ENCODE results near the gene CWF19L1. TPM values are rescaled to one million over a fixed set of nuclear protein-coding genes. Genes with fewer than 3 reads are reported as not detected.
"Not testable (repeated sequence)": the region's sequence is repeated elsewhere in the genome, so short reads cannot be mapped to it uniquely, and the experiment has no call there.

CWF19L1 gene
- total RNA-seq, 4 donors from 2014 or later: 11.6 to 16.4 (median 12.4) TPM

DNA sequence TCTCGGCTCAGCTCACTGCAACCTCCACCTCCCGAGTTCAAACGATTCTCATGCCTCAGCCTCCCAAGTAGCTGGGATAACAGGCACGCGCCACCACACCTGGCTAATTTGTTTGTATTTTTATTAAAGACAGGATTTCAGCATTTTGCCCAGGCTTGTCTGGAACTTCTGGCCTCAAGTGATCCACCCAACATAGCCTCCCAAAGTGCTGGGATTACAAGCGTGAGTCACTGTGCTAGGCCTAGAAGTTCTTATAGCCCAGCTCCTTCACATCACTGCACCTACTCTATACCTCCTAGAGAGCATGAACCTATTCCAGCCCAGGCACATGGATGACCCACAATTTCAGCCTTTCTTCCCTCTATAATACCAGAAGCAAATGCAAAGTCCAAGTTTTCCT is 20.3 kb upstream of the CWF19L1 start:
- no peak for DNase-seq (ENCODE audit: extremely low spot score)
- Histone ChIP-seq H3K4me3 (no peak overlapping the region), H3K9me3 (no peaks in the 10 kb centered on the region), H3K27me3 (no peaks in the 10 kb centered on the region), H3K27ac (replicated peaks in 1 of 4) (peak overlapping the region in 1 of 4 donors; percentile 88), H3K36me3 (peaks cover 0 to 20% (median 7%) of the 10 kb centered on the region in 4 donors), H3K4me1 (peaks cover 25 to 41% (median 39%) of the 10 kb centered on the region in 4 donors)
- intact Hi-C loops (cut with DNase I): loop anchor here (5.0 kb wide), 1 partner anchor 555 kb away; the partner anchor contains the start of genes COX15 and CUTC
- TF ChIP-seq, protein P1, sequence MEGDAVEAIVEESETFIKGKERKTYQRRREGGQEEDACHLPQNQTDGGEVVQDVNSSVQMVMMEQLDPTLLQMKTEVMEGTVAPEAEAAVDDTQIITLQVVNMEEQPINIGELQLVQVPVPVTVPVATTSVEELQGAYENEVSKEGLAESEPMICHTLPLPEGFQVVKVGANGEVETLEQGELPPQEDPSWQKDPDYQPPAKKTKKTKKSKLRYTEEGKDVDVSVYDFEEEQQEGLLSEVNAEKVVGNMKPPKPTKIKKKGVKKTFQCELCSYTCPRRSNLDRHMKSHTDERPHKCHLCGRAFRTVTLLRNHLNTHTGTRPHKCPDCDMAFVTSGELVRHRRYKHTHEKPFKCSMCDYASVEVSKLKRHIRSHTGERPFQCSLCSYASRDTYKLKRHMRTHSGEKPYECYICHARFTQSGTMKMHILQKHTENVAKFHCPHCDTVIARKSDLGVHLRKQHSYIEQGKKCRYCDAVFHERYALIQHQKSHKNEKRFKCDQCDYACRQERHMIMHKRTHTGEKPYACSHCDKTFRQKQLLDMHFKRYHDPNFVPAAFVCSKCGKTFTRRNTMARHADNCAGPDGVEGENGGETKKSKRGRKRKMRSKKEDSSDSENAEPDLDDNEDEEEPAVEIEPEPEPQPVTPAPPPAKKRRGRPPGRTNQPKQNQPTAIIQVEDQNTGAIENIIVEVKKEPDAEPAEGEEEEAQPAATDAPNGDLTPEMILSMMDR (IDR thresholded peaks at IDR 0.05): no peak
- TF ChIP-seq POLR2AphosphoS5 (IDR thresholded peaks at IDR 0.05) (no peak), POLR2A (IDR thresholded peaks at IDR 0.05; ENCODE audit: low read depth) (no peak), EP300 (IDR thresholded peaks at IDR 0.05) (no peak)
- WGBS: 95% methylated on average over 6 of the region's 6 CpGs

DNA sequence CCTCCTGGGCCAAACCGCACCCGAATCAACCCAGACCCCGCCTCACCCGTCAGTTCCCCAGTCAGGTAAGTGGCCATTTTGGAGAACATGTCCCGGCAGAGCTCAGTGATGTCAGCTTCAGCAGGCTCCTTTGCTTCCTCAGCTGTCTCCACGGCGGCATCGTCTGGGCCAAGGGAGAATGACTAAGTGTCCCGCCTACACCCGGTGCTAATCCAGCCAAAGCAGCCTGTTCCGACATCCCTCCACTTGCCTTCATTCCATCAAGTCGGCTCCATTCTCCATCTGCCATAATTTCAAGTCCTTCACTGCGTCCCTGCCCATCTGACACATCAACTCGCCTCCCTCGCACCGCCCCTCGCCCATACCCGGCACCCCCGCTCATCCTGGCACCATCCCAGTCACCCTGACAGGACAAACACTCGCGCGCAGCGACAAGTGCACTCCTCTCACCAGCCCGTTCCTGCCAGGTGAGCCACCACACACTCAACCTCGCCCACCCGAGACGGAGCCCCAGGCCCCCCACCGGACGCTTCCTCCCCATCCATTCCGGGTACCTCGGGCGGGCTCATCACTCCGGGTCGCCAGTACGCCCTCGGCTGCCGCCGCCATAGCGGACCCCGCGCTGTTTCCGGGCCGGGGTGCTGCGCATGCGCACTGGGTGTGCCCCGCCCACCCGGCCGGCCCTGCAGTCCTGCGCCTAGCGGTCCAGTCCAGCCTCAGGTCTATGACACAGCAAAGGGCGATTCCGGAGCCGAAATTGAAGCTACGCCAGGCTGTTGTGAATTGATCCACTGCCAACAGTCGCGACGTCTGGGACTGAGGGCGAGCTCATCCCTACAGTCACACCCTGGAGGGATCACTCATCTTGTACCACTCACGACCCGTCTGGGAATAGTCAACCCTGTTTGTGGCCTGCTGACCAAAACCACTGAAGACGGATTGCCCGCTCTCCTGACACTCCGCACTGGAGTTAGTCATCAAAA is 18.9 kb upstream of the CWF19L1 start, which contains the start of gene BLOC1S2:
Gene BLOC1S2 (minus strand): TSS at position 630 of the 983 bp plus-strand sequence. CDS start 21 bp downstream, at position 609.
- peak; percentile 96 for DNase-seq (ENCODE audit: extremely low spot score)
- Histone ChIP-seq H3K27ac (replicated peaks in 1 of 4) (peak within 1 kb of the TSS; percentile 88 to 98 (median 93)), H3K27me3 (no peaks in the 10 kb centered on the region), H3K4me3 (peak within 1 kb of the TSS; percentile 72 to 92 (median 81)), H3K36me3 (peaks cover 0 to 28% (median 11%) of the 10 kb centered on the region in 4 donors), H3K9me3 (no peaks in the 10 kb centered on the region), H3K4me1 (peaks cover 25 to 50% (median 42%) of the 10 kb centered on the region in 4 donors)
- intact Hi-C loops (cut with DNase I): loop anchor here (5.0 kb wide), 1 partner anchor 554 kb away; the partner anchor contains the start of genes COX15 and CUTC
- whole genome bisulfite sequencing: 2% methylated on average over 37 of the region's 63 CpGs
- no peak for TF ChIP-seq EP300 (IDR thresholded peaks at IDR 0.05)
- TF ChIP-seq POLR2A (IDR thresholded peaks at IDR 0.05; ENCODE audit: low read depth): peak; percentile 79
- TF ChIP-seq, protein P1 (IDR thresholded peaks at IDR 0.05): peak in 2 of 3 experiments; percentile 20 to 37
- peak; percentile 94 to 96 for TF ChIP-seq POLR2AphosphoS5 (IDR thresholded peaks at IDR 0.05)

GRCh38 chr10:100285326-100285725 is 17.9 kb upstream of the CWF19L1 start:
- H3K9me3 ChIP-seq; DNase-seq (ENCODE audit: extremely low spot score); H3K27me3 ChIP-seq: not testable (repeated sequence)
- intact Hi-C loops (cut with DNase I): loop anchor here (5.0 kb wide), 1 partner anchor 553 kb away; the partner anchor contains the start of genes COX15 and CUTC
- peaks cover 1 to 38% (median 19%) of the 10 kb centered on the region in 4 donors for H3K36me3 ChIP-seq
- WGBS: 86% methylated on average over 12 of the region's 12 CpGs
- peak overlapping the region; percentile 72 to 92 (median 81) for H3K4me3 ChIP-seq
- H3K27ac ChIP-seq (replicated peaks in 1 of 4): peak overlapping the region; percentile 88 to 98 (median 93)
- H3K4me1 ChIP-seq: peaks cover 25 to 50% (median 42%) of the 10 kb centered on the region in 4 donors

DNA sequence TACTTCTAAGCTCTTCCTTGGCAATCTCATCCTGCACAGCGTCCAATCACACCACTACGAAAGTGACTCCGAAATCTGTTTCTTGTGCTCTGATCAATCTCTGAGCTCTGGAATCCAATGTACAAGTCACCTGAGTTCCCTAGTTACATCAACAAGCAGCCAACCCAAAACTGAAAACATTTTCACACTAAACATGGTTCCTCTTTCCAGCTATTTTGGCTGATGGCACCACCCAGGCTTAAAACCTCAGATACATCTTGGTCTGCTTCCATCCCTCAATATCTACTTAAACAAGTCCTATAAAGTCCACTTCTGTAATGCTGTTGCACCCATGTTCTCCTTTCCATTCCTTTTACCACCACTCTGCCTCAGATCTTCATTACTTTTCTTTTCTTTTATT is 15.5 kb upstream of the CWF19L1 start:
- H3K36me3 ChIP-seq: peaks cover 19 to 56% (median 37%) of the 10 kb centered on the region in 4 donors
- TF ChIP-seq, protein P1 (IDR thresholded peaks at IDR 0.05): no peak
- TF ChIP-seq POLR2AphosphoS5 (IDR thresholded peaks at IDR 0.05): no peak
- no peak for TF ChIP-seq EP300 (IDR thresholded peaks at IDR 0.05)
- no peak for TF ChIP-seq POLR2A (IDR thresholded peaks at IDR 0.05; ENCODE audit: low read depth)
- 95% methylated on average over 3 of the region's 3 CpGs for WGBS
- no peak overlapping the region for H3K27ac ChIP-seq (replicated peaks in 1 of 4)
- intact Hi-C loops (cut with DNase I): no loop called here
- peaks cover 25 to 50% (median 42%) of the 10 kb centered on the region in 4 donors for H3K4me1 ChIP-seq
- no peaks in the 10 kb centered on the region for H3K9me3 ChIP-seq
- DNase-seq (ENCODE audit: extremely low spot score): no peak
- no peak overlapping the region for H3K4me3 ChIP-seq
- no peaks in the 10 kb centered on the region for H3K27me3 ChIP-seq

- WGBS: no CpG with 5 or more reads among the region's 31 CpGs
- H3K4me1 ChIP-seq; DNase-seq (ENCODE audit: extremely low spot score); H3K9me3 ChIP-seq; intact Hi-C loops (cut with DNase I); H3K27me3 ChIP-seq; H3K4me3 ChIP-seq; H3K27ac ChIP-seq (replicated peaks in 1 of 4): not testable (repeated sequence)
- peaks cover 32 to 56% (median 50%) of the 10 kb centered on the region in 4 donors for H3K36me3 ChIP-seq
Measured at GRCh38 chr10:100276971-100277370, 9.5 kb upstream of the CWF19L1 start.

Data from esophagus muscularis mucosa (tissue), 4 donors.